ENCODE data around the gene C4orf46.

DNA sequence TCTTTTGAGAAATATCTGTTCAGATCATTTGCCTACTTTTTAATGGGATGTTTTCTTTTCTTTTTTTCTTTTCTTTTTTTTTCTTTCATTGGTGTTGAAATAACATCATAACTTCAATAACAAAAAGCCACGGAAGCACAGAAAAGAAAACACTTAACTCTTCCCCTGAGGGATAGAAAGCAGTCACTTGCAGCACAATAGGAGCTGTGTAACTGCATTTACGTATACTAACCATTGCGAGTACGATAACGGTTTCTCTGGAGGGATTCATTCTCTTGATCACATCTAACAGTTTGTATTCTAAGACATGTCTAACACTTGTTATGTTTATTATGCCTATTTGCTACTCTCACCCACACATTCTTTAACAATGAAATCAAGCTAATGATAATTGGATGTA is 27.3 kb downstream of the C4orf46 start:
- TF ChIP-seq, protein P1, sequence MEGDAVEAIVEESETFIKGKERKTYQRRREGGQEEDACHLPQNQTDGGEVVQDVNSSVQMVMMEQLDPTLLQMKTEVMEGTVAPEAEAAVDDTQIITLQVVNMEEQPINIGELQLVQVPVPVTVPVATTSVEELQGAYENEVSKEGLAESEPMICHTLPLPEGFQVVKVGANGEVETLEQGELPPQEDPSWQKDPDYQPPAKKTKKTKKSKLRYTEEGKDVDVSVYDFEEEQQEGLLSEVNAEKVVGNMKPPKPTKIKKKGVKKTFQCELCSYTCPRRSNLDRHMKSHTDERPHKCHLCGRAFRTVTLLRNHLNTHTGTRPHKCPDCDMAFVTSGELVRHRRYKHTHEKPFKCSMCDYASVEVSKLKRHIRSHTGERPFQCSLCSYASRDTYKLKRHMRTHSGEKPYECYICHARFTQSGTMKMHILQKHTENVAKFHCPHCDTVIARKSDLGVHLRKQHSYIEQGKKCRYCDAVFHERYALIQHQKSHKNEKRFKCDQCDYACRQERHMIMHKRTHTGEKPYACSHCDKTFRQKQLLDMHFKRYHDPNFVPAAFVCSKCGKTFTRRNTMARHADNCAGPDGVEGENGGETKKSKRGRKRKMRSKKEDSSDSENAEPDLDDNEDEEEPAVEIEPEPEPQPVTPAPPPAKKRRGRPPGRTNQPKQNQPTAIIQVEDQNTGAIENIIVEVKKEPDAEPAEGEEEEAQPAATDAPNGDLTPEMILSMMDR (IDR thresholded peaks at IDR 0.05; ENCODE audit: low read depth, low read length), result no peak
- no peak for TF ChIP-seq POLR2A (IDR thresholded peaks at IDR 0.05; ENCODE audit: extremely low read depth, insufficient read length)
- TF ChIP-seq, protein P2, sequence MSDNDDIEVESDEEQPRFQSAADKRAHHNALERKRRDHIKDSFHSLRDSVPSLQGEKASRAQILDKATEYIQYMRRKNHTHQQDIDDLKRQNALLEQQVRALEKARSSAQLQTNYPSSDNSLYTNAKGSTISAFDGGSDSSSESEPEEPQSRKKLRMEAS (IDR thresholded peaks at IDR 0.05; ENCODE audit: low read depth, low read length), result no peak

Data from NB4 (cell line).